ENCODE data around the gene HSD17B10. TPM values are rescaled to one million over a fixed set of nuclear protein-coding genes. Genes with fewer than 3 reads are reported as not detected.

HSD17B10 gene
- total and polyA plus RNA-seq, 2 of the 13 experiments (the other 11 are each of a cell fraction or from before 2014, with no cell fraction given) = 68.7 to 84.7 TPM

DNA sequence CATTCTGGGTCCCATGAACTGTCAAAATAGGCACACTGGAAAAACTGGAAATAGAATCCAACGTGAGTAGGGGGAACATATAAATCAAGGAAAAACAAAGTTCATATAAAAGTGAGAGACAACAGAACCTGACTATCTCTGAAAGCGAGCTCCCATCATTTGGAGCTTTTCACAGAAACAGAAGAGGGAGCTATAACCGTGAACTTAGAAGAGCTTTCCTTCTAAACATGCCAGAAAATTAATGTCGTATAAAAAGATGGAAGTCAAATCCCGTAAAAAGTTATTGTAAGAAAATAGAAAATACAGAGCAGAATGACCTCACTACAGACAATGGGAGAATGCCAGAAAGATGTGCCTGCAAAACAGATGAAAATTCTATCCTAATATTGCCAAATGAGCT is 23.9 kb upstream of the HSD17B10 start:
- DNase-seq (ENCODE audit: low spot score) = no peak
- intact Hi-C loops (cut with micrococcal nuclease; ENCODE audit: unreplicated experiment) (no loop called here), in situ Hi-C loops (cut with HindIII; ENCODE audit: extremely low pct_ligation_motif_present, low pct_unique_long_range_greater_than_20kb) (no loop called here)
- CTCF ChIA-PET (ENCODE audit: low intra/inter-chr PET ratio, low total read pairs) = no interaction called here
- POLR2A ChIA-PET = no interaction called here
- ATAC-seq = no peak
- no peaks in the 10 kb centered on the region for H3K9me3 ChIP-seq (ENCODE audit: low read length)
- no peak for TF ChIP-seq ZNF75D (CRISPR knock-in tag; IDR thresholded peaks at IDR 0.05; ENCODE audit: borderline replicate concordance)
- TF ChIP-seq SP1 (IDR thresholded peaks at IDR 0.05) = no peak
- no peak for TF ChIP-seq SP1 (CRISPR knock-in tag; IDR thresholded peaks at IDR 0.05)
- no peak for TF ChIP-seq SP5 (CRISPR knock-in tag; IDR thresholded peaks at IDR 0.05; ENCODE audit: borderline replicate concordance, low read depth)
- TF ChIP-seq, protein P1, sequence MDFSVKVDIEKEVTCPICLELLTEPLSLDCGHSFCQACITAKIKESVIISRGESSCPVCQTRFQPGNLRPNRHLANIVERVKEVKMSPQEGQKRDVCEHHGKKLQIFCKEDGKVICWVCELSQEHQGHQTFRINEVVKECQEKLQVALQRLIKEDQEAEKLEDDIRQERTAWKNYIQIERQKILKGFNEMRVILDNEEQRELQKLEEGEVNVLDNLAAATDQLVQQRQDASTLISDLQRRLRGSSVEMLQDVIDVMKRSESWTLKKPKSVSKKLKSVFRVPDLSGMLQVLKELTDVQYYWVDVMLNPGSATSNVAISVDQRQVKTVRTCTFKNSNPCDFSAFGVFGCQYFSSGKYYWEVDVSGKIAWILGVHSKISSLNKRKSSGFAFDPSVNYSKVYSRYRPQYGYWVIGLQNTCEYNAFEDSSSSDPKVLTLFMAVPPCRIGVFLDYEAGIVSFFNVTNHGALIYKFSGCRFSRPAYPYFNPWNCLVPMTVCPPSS (IDR thresholded peaks at IDR 0.05) = no peak
- TF ChIP-seq, protein P2, sequence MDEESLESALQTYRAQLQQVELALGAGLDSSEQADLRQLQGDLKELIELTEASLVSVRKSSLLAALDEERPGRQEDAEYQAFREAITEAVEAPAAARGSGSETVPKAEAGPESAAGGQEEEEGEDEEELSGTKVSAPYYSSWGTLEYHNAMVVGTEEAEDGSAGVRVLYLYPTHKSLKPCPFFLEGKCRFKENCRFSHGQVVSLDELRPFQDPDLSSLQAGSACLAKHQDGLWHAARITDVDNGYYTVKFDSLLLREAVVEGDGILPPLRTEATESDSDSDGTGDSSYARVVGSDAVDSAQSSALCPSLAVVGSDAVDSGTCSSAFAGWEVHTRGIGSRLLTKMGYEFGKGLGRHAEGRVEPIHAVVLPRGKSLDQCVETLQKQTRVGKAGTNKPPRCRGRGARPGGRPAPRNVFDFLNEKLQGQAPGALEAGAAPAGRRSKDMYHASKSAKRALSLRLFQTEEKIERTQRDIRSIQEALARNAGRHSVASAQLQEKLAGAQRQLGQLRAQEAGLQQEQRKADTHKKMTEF (CRISPR knock-in tag; IDR thresholded peaks at IDR 0.05) = no peak
- TF ChIP-seq ZNF543 (CRISPR knock-in tag; IDR thresholded peaks at IDR 0.05) = no peak
- TF ChIP-seq ZNF850 (CRISPR knock-in tag; conservative IDR thresholded peaks at IDR 0.05) = no peak
- TF ChIP-seq ZNF883 (CRISPR knock-in tag; IDR thresholded peaks at IDR 0.05; ENCODE audit: not compliant biosample characterization) = no peak
- TF ChIP-seq RAD51 (IDR thresholded peaks at IDR 0.05; ENCODE audit: borderline replicate concordance) = no peak
- TF ChIP-seq, protein P3, sequence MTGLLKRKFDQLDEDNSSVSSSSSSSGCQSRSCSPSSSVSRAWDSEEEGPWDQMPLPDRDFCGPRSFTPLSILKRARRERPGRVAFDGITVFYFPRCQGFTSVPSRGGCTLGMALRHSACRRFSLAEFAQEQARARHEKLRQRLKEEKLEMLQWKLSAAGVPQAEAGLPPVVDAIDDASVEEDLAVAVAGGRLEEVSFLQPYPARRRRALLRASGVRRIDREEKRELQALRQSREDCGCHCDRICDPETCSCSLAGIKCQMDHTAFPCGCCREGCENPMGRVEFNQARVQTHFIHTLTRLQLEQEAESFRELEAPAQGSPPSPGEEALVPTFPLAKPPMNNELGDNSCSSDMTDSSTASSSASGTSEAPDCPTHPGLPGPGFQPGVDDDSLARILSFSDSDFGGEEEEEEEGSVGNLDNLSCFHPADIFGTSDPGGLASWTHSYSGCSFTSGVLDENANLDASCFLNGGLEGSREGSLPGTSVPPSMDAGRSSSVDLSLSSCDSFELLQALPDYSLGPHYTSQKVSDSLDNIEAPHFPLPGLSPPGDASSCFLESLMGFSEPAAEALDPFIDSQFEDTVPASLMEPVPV (CRISPR knock-in tag; IDR thresholded peaks at IDR 0.05) = no peak
- TF ChIP-seq KLF12 (CRISPR knock-in tag; IDR thresholded peaks at IDR 0.05; ENCODE audit: borderline replicate concordance) = no peak
- TF ChIP-seq REXO4 (CRISPR knock-in tag; IDR thresholded peaks at IDR 0.05; ENCODE audit: borderline replicate concordance) = no peak
- no peak for TF ChIP-seq ASH2L (IDR thresholded peaks at IDR 0.05; ENCODE audit: insufficient read length, low read depth, low read length)
- TF ChIP-seq ATF7 (IDR thresholded peaks at IDR 0.05) = no peak
- TF ChIP-seq ATF7 (CRISPR knock-in tag; IDR thresholded peaks at IDR 0.05) = no peak
- no peak for TF ChIP-seq ZNF24 (IDR thresholded peaks at IDR 0.05)
- no peak for TF ChIP-seq ZSCAN31 (CRISPR knock-in tag; IDR thresholded peaks at IDR 0.05; ENCODE audit: low read depth)
- no peak for TF ChIP-seq WIZ (CRISPR knock-in tag; IDR thresholded peaks at IDR 0.05)
- no peak for TF ChIP-seq DMAP1 (CRISPR knock-in tag; IDR thresholded peaks at IDR 0.05)
- no peak for TF ChIP-seq MAFF (IDR thresholded peaks at IDR 0.05; ENCODE audit: low read depth, low read length)
- TF ChIP-seq, protein P4, sequence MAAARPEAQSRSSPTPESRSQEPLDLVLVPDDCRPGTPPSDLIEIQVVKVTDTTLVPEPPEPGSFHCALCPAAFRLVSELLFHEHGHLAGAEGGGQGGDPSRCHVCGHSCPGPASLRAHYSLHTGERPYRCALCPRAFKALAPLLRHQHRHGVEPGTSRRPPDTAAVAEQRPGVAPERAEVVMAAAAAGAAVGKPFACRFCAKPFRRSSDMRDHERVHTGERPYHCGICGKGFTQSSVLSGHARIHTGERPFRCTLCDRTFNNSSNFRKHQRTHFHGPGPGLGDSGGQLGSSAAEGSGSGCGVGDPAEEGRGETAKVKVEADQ (CRISPR knock-in tag; IDR thresholded peaks at IDR 0.05; ENCODE audit: borderline replicate concordance) = no peak
- 7% methylated on average over 5 of the region's 5 CpGs for WGBS (ENCODE audit: low lambda C conversion rate)
- no TSS peak for BruUV-seq (replicated peaks)
- FAIRE-seq = no peak
- H3K27ac ChIP-seq (ENCODE audit: extremely low read length, insufficient read depth, low read length) = no peak overlapping the region
- no peaks in the 10 kb centered on the region for H3K79me2 ChIP-seq (ENCODE audit: insufficient read depth, low read length)
- H4K20me1 ChIP-seq (ENCODE audit: insufficient read depth, low read length) = no peaks in the 10 kb centered on the region
- H3K4me2 ChIP-seq (ENCODE audit: low read depth, low read length) = no peak overlapping the region
- no peaks in the 10 kb centered on the region for H3K27me3 ChIP-seq (ENCODE audit: control insufficient read depth in 1 of 2, insufficient read depth in 2 of 2, low read length in 2 of 2)
- no peaks in the 10 kb centered on the region for H3K4me1 ChIP-seq (ENCODE audit: insufficient read depth, low read length)
- no peak overlapping the region for H3K4me3 ChIP-seq (replicated peaks in 1 of 3; ENCODE audit: insufficient read depth in 1 of 3, low read depth in 2 of 3, low read length in 3 of 3)
- H3K36me3 ChIP-seq (replicated peaks in 1 of 2; ENCODE audit: control insufficient read depth in 1 of 2, insufficient read depth in 2 of 2, low read length in 2 of 2) = no peaks in the 10 kb centered on the region
- H2AFZ ChIP-seq (ENCODE audit: low read length) = no peak overlapping the region
- H3K9ac ChIP-seq (ENCODE audit: insufficient read depth, low read depth, low read length) = no peak overlapping the region

Measured in HepG2 (cell line).